Glomerular visceral epithelial cell (primary cell): ENCODE measurements around the gene AP2B1.
A peak's percentile ranks its signal among the peaks of the same experiment; 100 is the strongest.
"Not testable (repeated sequence)": the region's sequence is repeated elsewhere in the genome, so short reads cannot be mapped to it uniquely, and the experiment has no call there.

Source experiments
- DNase-seq: peaks from one replicate; pipeline ENCODE4 v3.0.0-alpha.2; 2016; ENCODE audit errors: extremely low spot score

The AP2B1 gene

DNA sequence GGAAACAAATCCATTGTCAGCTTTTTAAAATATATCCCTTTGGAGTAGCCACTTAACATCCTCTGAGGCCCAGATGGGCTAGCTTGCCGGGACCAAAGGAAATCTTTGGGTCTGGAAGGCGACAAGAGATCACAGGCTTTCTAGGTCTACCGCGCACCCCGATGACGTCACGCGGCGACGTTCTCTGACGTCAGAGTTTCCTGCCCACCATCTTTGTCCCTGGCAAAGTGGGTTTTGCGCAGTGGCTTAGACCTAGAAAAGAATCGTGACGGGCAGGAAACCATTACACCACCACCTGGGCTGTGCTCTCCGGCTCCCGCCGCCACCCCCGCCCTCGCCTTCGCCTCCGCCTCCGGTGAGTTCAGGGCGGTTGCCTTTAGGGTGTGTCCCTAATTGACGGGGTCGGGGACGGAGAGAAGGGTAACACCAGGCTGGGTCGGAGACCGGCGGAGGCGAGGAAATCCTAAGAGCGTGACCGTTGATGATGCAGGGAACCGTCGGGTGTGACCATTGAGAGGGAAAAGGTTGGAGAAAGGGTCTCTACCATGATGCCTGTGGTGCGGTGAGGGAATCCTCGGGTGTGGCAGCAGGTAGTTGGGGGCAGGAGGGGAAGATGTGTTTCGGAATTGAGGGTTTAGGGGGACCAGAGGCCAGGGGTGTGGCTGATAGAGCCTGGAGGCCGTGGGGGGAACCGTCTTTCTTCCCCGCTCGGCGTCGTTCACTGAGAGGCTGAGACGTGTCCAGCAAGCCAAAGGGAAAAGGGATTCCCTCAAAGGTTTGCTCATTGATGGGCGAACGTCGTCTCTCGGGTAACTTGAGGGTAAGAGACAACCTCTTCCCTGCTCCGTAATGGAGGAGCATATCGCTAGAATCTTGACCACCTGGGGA lies at the start of gene AP2B1:
Gene AP2B1, plus strand, starts transcription at position 249 of the 888 bp plus-strand sequence. CDS start 6,709 bp downstream, outside the sequence.
- peak; percentile 96 for DNase-seq

DNA sequence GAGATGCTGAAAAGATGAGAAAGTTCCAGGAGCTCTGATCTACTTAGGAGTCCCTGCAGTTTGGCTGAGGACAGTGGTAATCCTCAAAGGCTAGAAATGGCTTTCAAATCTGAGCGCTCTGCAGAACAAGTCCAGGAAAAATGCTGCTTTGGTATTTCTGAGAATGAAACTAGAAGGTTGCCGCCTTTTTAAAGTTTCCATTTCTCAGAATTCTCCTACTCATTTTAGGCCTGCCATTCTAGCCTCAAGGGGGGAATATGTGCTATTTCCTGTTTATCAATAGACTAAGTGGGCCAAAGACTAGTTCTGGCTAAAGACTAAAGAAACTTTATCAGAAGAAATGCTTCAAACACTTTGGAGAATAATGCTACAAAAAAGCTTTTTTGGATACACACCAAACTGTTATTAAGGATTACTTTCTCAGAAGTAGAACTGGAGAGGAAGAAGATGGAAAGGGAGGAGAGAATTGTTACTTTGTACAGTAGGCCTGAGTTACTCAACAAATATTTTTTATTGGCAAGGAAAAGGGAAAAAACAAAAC lies 49.5 kb upstream of the AP2B1 start, which contains the start of gene SLFN12L:
Gene SLFN12L, minus strand, starts transcription at position 78 of the 541 bp plus-strand sequence. CDS start 15,314 bp downstream, outside the sequence.
- DNase-seq: no peak

DNA sequence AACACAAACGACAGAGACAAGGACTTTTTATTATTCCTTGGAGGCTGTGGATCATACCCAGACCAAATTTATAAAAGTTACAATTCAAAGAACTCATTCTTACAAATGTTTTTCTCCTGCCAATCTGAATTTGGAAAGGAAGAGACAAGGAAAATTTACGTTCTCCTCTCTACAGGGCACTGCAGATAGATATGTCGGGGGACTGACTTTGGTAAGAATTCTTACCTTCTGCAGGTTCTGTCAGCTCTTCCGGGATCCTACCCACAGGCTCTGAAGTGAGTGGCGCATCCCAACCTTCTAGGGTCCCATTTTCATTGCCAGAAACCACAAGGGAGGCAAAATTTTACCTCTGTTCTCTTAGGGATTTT lies 47.5 kb upstream of the AP2B1 start:
- no peak for DNase-seq

DNA sequence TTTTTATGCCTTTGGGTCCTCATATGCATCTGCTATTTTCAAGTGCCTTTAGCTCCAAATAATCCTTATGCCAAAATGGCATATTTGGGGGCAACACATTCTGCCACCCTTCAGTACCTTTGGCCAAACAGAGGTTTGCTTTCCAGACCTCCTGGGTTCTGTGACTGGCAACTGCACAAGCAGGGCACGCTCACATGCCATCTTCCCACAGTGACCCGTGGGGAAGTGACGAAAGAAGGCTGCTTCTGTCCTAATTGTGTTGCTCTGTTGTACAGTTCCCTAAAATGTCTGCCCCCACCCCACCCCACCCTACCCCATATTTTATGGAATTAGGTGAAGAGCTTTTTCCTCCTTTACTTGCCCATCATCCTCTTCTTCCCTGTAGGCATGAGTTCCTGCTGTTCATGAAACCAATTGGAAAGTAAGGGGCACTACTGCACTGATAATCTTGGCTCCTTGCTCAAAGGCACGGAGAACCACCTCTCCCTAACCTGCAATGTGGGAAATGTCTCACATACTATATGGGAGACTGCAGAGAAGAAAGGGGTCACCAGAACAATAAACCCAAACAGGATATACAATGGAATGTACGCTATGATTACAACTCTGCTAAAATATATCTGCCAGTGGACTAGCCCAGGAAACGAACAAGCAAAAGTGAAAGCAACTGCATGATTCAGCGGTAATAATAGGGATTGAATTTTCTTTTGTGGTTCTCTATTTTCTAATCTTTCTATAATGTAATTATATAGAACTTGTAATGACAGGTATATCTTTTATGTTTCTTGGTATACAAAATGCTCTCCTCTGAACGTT lies 46.3 kb upstream of the AP2B1 start:
- no peak for DNase-seq

DNA sequence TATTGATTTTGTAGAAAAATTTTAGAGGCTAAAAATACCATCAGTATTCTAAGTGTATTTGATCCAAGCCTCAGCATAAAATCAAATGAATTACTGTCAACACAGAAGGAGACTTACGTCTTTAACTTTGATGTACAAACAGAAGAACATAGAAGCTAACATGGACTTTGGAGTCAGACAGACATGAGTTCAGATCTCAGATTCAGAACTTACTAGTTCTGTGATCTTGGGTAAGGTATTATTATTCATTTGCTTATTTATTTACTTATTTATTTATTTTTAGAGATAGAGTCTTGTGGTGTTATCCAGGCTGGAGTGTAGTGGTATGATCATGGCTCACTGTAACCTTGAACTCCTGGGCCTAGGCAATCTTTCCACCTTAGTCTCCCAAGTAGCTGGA lies 45.7 kb upstream of the AP2B1 start:
- DNase-seq: no peak

DNA sequence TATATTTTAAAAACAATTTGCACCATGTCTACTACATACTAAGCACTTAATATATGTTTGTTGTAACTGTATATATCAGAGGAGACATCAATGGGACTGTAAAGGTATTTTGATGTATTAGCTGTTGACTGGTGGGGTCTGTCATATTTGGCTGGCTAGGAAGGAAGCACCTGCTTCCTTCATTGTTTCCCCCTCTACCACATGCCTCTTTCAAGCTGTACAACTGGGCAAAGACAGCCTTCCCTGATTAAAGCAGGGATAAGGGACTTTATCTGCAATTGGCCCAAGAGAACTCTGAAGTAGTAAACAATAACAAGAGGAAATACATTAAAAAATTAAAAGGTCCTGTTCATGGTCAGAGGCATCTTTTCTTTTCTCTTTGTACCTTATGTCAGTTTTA lies 44.1 kb upstream of the AP2B1 start:
- DNase-seq: no peak

DNA sequence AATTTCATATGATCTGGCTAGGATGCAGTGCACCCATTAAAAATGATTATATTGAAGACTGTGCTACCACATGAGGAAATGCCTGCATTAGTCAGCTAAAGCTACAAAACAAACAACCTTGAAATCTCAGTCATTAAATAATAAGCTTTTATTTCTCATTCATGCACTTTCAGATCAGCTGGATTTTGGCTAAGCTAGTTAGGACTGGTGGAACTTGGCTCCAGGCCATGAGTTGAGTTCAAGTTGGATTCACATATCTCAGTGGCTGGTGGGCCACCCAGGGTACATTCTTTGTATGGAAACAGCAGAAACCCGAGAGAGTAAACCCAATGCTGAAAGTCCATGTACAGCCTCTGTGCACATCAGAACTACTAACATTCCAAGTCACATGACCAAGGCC lies 43.3 kb upstream of the AP2B1 start:
- DNase-seq: no peak

DNA sequence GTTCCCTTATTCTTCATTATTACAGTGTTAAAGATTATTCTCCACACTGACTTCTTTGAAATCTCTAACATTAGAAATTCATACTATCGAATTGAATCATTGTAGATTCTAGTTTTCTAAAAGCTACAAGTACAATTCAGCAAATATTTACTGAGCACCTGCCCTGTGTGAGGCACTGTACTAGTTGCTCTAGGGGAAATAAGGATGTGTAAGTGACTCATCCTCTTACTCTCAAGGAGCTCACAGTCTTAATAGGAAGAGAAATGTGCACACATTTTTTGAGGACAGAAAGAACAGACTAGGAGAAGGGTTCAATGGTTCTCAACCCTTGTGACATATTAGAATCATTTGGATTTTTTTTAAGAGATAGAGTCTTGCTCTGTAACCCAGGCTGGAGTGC lies 42.0 kb upstream of the AP2B1 start:
- no peak for DNase-seq

DNA sequence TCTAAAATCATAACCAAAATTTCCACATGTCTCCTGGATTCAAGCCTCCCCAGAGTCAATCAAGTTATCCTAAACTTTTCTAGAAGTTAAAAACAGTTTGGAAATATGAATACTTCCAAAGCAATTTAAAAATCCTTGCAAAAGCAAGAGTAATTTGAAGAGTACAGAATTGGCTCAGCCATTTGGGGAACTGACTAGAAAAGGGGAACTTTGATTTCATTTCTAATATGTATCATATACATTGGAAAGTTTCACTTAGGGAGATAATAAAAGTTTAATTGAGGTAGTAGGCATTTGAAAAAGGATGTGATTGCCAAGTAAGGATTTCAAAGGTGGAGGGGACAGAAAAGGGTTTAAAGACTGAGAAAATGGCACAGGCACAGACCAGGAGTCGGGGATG lies 40.6 kb upstream of the AP2B1 start:
- DNase-seq: no peak

DNA sequence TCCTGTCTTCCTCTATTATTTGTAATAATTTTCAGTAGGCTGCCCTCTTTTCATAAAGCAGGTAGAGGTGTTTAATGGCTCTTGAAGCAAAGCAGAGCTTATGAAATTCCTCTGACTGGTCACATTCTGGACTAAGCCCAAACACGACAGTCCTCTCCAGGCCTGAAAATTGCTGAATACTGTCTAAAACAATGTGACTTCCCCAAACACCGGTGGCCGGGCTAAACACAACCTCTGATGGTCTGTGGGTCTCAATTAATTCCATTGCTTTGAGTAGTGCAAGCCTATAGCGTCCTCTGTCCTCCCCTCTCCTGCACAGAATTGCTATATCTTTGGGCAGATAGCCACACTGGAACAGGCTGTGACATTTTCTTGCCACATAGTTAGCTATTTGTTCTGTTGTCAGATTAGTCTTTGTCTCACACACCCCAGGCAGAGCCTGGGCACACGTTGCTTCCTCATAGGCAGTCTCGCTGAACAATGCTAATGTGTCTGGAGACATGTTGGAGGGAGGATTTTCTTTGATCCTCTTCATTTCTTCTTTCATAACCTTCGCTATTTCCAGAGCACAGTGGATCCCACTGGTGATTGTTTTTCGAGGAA lies 38.8 kb upstream of the AP2B1 start:
- DNase-seq: no peak

DNA sequence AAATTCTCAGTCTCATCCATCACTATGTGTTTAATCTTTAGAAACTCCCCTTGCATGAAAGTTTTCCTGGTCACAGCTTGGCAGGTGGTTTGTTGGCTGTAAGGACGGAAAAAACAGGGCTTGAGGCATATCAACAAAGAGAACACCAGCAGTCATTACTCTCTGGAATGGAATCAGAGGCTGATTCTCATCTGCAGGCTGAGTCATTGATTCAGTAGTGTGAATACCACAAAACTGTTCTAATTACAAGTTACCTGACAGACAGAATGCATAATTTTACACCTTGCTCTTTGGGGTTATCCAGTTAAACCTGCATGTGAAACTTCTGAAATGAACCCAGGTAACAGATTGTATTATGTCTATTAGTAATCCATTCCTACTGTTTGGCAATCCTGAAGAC lies 38.1 kb upstream of the AP2B1 start:
- DNase-seq: no peak

DNA sequence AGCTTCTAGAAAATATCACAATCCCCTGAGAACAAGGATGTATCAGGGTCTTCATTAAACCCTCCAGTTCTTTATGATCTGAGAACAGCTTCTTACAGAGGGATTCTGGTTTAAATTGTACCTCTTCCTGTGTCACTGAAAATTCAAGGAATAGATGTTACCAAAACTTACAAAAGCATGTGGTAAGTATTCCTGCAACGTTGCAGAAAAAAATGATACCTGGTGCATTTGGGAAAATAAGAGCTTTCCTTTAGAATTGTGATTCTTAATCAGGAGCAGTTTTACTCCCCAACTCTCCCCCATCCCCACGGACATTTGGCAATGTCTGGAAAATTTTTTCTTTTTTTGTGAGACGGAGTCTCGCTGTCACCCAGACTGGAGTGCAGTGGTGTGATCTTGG lies 33.8 kb upstream of the AP2B1 start:
- DNase-seq: no peak

DNA sequence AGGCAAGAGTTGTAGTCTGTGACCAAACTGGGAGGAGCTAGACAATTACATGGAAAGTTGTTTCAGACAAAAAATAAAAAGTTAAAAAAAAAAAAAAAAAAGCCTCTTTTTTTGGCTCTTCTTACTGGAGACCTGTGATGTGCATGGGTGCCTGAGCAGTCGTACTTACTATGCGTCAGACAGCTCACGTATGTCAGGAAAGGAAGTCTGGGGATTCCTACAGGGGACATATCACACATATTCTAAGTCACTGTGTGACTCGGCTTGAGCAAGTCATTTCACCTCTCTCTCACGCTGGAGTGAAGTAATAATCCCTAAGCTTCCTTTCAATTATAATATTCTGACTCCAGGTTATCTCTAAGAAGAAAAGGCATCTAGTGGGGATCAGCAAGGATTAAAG lies 32.5 kb upstream of the AP2B1 start:
- DNase-seq: no peak

DNA sequence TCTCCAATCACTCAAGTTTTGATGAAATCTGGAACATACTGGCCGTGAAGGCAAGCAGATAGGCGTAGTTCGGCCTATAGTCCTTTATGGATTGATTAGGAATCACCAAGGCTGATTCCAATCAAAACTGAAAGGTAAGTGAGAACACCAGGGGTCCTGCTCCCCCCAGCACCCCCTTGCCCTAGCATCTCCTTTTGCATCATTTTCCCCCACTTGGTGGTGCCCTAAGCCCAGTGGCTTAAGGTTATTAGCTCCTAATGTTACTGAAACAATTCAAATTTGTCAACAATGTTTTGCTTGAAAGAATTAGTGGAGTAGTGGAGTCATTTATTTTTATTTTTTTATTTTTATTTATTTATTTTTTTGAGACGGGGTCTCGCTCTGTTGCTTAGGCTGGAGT lies 31.4 kb upstream of the AP2B1 start:
- DNase-seq: no peak

DNA sequence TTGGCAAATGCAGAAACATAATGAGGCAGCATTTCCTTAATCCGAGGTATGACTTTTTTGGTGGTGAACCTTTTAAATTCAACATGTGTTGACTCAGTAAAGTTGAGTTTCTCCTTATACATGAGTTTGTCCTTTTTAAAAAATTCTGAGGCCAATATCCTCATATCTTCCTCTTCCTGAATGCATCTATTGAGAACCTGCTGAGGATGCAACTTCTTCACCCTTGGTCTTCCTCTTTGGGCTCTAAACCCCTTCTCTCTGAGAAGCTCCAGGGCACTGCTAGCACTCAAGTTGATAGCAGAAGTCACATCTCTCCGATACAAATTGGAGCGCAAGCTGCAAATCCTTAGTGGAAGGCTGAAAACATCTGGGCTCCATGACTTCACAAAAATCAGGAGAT lies 29.8 kb upstream of the AP2B1 start:
- DNase-seq: no peak

DNA sequence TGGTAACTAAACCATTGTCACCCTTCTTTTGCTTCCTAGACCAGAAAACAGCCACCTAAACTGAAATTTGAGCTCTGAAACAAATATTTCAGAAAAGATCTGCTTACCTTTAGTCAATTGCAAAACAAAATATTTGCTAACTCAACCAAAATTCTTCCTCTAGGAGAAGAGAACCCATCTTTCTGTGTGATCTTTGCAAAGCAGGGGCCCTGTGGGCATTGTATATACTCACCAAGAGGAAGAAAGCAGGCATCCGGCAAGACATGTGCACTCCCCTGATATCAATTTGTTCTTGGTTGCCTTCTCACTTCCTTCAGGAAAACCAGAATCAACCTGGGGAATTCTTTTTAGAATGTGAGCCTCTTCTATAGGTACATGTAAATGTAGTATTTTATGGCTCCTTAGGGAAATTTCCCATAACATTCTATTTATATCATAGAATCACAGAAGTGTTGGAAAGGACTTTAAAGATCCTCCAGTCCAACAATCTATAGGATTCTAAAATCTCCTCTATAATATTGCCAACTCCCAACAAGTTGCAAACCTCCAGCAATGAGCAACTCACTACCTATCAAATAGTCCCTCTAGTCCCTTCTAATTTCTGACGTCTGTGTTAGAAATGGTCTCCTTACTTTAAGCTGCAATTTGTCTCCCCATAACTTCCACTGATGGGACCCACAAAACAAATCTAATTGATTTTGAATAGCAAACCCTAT lies 27.5 kb upstream of the AP2B1 start:
- DNase-seq: no peak

DNA sequence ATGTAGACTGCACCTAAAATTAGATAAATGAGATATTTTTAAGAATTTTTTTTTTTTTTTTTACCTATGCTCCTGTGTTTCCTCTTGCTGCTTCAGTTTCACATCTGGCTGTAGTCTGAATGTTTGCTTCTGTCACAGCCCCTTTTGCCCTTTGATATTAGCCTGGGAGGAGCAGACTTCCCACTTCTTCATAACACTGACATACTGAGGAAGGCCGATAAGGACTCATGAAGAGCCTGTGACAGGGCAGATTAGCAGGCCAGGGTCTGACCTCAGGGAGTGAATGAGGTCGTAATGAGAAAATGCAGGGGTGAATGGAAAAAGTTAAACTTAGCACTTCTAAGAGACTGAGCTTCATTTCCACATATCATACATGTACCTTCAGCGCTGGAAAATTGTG lies 26.4 kb upstream of the AP2B1 start, which contains the start of gene SLFN14:
Gene SLFN14, minus strand, starts transcription at position 117 of the 400 bp plus-strand sequence. CDS start 2,757 bp downstream, outside the sequence.
- no peak for DNase-seq

DNA sequence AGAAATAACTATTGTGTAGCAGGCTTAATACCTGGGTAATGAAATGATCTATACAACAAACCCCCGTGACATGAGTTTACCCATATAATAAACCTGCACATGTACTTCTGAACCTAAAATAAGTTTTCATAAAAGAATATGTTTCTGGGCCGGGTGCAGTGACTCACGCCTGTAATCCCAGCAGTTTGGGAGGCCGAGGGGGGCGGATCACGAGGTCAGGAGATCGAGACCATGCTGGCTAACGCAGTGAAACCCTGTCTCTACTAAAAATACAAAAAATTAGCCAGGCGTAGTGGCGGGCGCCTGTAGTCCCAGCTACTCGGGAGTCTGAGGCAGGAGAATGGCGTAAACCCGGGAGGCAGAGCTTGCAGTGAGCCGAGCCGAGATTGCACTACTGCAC lies 23.9 kb upstream of the AP2B1 start:
- not testable (repeated sequence) for DNase-seq

DNA sequence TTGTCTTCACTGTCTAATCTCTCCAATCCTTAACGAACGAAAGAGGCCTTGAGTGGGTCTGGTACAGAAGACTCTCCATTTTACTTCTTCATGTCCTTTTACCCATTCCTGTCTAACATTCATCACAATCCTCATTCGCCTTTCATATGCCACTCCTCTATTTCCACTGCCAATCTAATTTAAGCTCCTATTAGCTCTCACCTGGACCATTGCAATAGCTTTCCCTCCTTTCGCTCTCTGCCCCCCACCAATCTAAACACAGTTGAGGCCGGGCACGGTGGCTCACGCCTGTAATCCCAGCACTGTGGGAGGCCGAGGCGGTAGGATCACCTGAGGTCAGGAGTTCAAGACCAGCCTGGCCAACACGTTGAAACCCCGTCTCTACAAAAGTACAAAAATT lies 20.2 kb upstream of the AP2B1 start:
- DNase-seq: no peak

DNA sequence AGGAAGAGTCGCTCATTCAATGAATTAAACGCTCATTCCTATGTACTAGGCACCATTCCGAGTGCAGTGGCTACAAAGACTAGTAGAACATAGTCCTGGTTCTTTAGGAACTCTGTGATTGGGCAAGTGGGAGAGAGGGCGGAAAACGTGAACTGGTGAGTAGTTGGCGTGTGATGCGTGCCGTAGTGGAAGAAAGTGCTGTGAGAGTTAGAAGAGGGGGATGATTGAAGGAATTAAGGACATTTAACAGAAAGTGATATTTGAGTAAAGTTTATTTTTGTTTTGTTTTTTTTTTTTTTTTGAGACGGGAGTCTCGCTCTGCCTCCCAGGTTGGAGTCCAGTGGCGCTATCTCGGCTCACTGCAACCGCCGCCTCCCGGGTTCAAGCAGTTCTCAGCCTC lies 18.6 kb upstream of the AP2B1 start:
- DNase-seq: peak; percentile 47

DNA sequence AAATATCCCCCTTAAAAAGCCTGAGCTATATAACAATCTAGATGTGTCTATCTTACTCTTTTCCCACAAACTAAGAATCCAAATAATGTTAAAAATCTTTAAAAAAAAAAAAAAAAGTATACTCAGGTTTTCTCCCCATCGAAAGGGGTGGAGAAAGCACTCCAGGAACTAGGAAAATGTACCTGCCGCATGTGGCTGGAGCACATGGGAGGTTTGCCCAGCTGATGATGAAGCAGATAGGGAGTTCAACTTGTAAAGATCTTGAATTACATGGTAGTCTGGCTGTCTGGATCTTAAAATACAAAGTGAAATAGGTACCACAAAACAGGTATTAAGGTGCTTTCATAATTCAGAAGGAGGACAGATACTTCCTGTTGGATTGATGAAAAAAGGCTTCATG lies 17.7 kb upstream of the AP2B1 start:
- DNase-seq: no peak
